Loucy (cell line): ENCODE results near the gene LEMD1.

Source experiments
- H2AFZ ChIP-seq: fragments of 200-600 bp; sonication (generic); 2 replicates; pipeline ENCODE4 v1.6.0; 2016; ENCODE audit warnings: antibody characterized with exemption, mild to moderate bottlenecking, low read length, moderate library complexity
- H3F3A ChIP-seq: fragments of 200-600 bp; 2 replicates; pipeline ENCODE4 v1.6.0; 2016; ENCODE audit warnings: antibody characterized with exemption, low read depth, mild to moderate bottlenecking
- H3K27me3 ChIP-seq: fragments of 200-600 bp; sonication (generic); 2 replicates; pipeline ENCODE4 v1.6.1; 2014; ENCODE audit warnings: low read length, mild to moderate bottlenecking; ENCODE audit not compliant: insufficient read depth, poor library complexity, severe bottlenecking
- H3K36me3 ChIP-seq: fragments of 200-600 bp; sonication (generic); 2 replicates; pipeline ENCODE4 v1.6.1; 2016; ENCODE audit warnings: low read length; ENCODE audit not compliant: insufficient read depth
- H3K4me1 ChIP-seq: fragments of 200-600 bp; sonication (generic); 2 replicates; pipeline ENCODE4 v1.5.1; 2014; ENCODE audit warnings: low read length, mild to moderate bottlenecking; ENCODE audit not compliant: insufficient read depth, poor library complexity, severe bottlenecking
- H3K4me2 ChIP-seq: fragments of 200-600 bp; sonication (generic); 2 replicates; pipeline ENCODE4 v1.6.0; 2014; ENCODE audit warnings: antibody characterized with exemption, low read length, low read depth, mild to moderate bottlenecking; ENCODE audit not compliant: poor library complexity, severe bottlenecking
- H3K4me3 ChIP-seq: fragments of 200-600 bp; sonication (generic); 2 replicates; pipeline ENCODE4 v1.5.1; 2014; ENCODE audit warnings: low read length, mild to moderate bottlenecking, mixed read lengths; ENCODE audit not compliant: poor library complexity, severe bottlenecking
- H3K79me2 ChIP-seq: fragments of 200-600 bp; sonication (generic); 2 replicates; pipeline ENCODE4 v1.6.1; 2014; ENCODE audit warnings: low read length; ENCODE audit not compliant: insufficient read depth
- H3K9ac ChIP-seq: fragments of 200-600 bp; sonication (generic); 2 replicates; pipeline ENCODE4 v1.6.0; 2014; ENCODE audit warnings: mild to moderate bottlenecking, low read depth, low read length, moderate library complexity; ENCODE audit not compliant: poor library complexity, severe bottlenecking
- H3K9me2 ChIP-seq: fragments of 200-600 bp; sonication (generic); replicated peaks from 2 replicates; pipeline ENCODE4 v1.6.1; 2016; ENCODE audit warnings: low read depth, low read length, mixed read lengths
- H3K9me3 ChIP-seq: fragments of 200-600 bp; sonication (generic); 2 replicates; pipeline ENCODE4 v1.6.1; 2014; ENCODE audit warnings: mild to moderate bottlenecking, antibody characterized with exemption, low read length, low read depth; ENCODE audit not compliant: insufficient read depth
- H4K20me1 ChIP-seq: fragments of 200-600 bp; sonication (generic); 2 replicates; pipeline ENCODE4 v1.6.0; 2014; ENCODE audit warnings: antibody characterized with exemption, low read length, mild to moderate bottlenecking; ENCODE audit not compliant: insufficient read depth, poor library complexity, severe bottlenecking
- CTCF ChIP-seq: fragments of 200-600 bp; sonication (generic); conservative IDR thresholded peaks from 2 replicates; pipeline ENCODE4 v1.5.1; 2014; ENCODE audit warnings: mild to moderate bottlenecking, antibody characterized with exemption, low read length
- EZH2phosphoT487 ChIP-seq: fragments of 200-600 bp; IDR thresholded peaks from 2 replicates; pipeline ENCODE4 v1.6.1; 2018; ENCODE audit warnings: antibody characterized with exemption, mild to moderate bottlenecking, moderate library complexity, borderline replicate concordance

LEMD1 gene

GRCh38 chr1:205360891-205361290 is 61.0 kb downstream of the LEMD1 start:
- Histone ChIP-seq H3K9ac (no peak overlapping the region), H2AFZ (no peak overlapping the region), H3K36me3 (no peaks in the 10 kb centered on the region), H3K4me2 (no peak overlapping the region), H3F3A (no peaks in the 10 kb centered on the region), H3K4me1 (no peaks in the 10 kb centered on the region), H4K20me1 (no peaks in the 10 kb centered on the region), H3K9me3 (no peaks in the 10 kb centered on the region), H3K4me3 (no peak overlapping the region), H3K9me2 (no peaks in the 10 kb centered on the region), H3K27me3 (no peaks in the 10 kb centered on the region), H3K79me2 (no peaks in the 10 kb centered on the region)
- TF ChIP-seq CTCF (no peak), EZH2phosphoT487 (no peak)

- H2AFZ ChIP-seq = no peak overlapping the region
- no peaks in the 10 kb centered on the region for H3K27me3 ChIP-seq
- no peaks in the 10 kb centered on the region for H3K9me2 ChIP-seq
- H3K4me1 ChIP-seq = no peaks in the 10 kb centered on the region
- no peak overlapping the region for H3K9ac ChIP-seq
- no peak overlapping the region for H3K4me2 ChIP-seq
- no peaks in the 10 kb centered on the region for H3F3A ChIP-seq
- H3K4me3 ChIP-seq = no peak overlapping the region
- H3K79me2 ChIP-seq = no peaks in the 10 kb centered on the region
- TF ChIP-seq EZH2phosphoT487 (no peak), CTCF (no peak)
- H3K9me3 ChIP-seq = no peaks in the 10 kb centered on the region
- H4K20me1 ChIP-seq = no peaks in the 10 kb centered on the region
- H3K36me3 ChIP-seq = no peaks in the 10 kb centered on the region
Observed at GRCh38 chr1:205359771-205360565, 61.9 kb downstream of the LEMD1 start.

- H3K9ac ChIP-seq = no peak overlapping the region
- H3K36me3 ChIP-seq = no peaks in the 10 kb centered on the region
- no peaks in the 10 kb centered on the region for H3K4me1 ChIP-seq
- H3K4me3 ChIP-seq = no peak overlapping the region
- H3K4me2 ChIP-seq = no peak overlapping the region
- H3F3A ChIP-seq = no peaks in the 10 kb centered on the region
- H4K20me1 ChIP-seq = no peaks in the 10 kb centered on the region
- no peaks in the 10 kb centered on the region for H3K27me3 ChIP-seq
- no peak for TF ChIP-seq CTCF
- TF ChIP-seq EZH2phosphoT487 = no peak
- H3K9me2 ChIP-seq = no peaks in the 10 kb centered on the region
- no peak overlapping the region for H2AFZ ChIP-seq
- no peaks in the 10 kb centered on the region for H3K79me2 ChIP-seq
- no peaks in the 10 kb centered on the region for H3K9me3 ChIP-seq
Observed at GRCh38 chr1:205358579-205358978, 63.3 kb downstream of the LEMD1 start.
